Amygdala (tissue), 56 donors: ENCODE results near the gene ZNF579.

Experiments
- DNase-seq, 56 donors: peaks; one replicate each; lab custom pipeline; 2025; lab: John Stamatoyannopoulos, UW

The ZNF579 gene

DNA sequence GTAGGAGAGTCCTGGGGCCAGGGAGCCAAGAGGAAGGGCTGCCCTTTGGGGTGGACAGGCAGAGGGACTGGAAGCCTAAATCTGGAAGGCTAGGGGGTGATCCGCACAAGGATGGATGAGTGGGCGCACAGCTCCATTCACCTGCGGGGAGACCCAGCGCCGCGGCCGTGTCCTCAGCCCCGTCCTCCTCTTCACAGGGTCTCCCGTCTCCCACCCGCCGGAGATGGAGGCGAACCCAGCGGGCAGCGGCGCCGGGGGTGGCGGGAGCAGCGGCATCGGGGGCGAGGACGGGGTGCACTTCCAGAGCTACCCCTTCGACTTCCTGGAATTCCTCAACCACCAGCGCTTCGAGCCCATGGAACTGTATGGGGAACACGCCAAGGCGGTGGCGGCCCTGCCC lies 32.7 kb upstream of the ZNF579 start:
- no peak for DNase-seq

DNA sequence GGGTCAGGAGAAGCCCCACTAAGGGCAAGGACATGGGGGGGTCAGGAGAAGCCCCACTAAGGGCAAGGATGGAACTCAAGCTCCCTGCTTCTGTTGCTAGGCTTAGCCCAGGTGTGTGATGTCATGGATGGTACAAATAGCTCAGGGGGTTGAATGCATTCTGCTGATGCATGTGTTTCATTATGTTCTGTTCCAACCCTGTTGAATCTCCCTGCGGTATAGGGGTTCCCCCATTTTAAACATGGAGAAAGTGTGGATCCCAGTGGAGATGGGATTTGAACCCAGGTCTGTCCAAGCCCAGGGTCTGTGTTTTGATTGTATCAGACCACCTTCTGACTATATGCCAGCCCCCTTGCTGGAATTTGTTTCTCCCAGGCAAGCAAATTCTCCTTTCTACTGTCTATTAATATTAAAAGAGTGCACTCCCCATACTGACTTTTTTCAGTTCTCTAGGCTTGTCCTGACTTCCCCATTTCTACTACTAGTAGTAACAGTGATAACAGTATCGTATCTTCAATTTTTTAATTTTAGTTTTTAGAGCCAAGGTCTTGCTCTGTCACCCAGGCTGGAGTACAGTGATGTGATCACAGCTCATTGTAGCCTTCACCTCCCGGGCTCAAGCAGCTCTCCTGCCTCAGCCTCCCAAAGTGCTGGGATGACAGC lies 31.5 kb upstream of the ZNF579 start:
- DNase-seq = no peak

DNA sequence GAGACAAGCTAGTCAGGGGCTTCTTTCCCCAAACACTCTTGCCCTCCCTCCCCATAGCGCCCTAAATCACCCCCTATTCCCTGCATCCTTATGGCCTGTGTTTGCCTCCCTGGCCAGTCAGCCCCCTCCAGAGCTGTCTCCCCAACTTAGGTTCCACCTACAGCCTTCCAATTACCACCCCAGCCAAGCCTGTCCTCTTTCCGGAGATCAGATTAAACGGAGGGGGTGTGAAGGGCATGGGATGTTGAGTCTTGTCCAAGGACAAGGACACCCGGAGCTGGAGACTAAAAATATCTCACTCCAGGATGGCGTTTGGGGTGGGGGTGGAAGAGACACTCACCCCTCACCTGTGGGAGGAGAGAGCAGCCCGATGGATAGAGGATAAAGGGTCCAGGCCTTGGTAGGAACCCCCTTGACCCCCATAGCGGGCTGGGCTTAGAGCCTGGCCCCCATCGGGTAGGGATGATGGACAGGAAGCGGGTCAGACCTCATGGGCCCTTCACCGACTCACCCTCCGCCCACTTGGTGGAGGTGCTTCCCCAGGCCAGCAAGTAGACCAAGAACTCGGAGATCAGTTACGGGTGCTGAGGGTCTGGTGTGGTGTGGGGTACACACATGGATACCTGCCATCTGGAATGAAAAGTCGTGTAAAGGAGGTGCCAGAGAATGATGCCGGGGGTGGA lies 30.8 kb upstream of the ZNF579 start:
- peak in 1 of 56 donors; percentile 24 for DNase-seq

DNA sequence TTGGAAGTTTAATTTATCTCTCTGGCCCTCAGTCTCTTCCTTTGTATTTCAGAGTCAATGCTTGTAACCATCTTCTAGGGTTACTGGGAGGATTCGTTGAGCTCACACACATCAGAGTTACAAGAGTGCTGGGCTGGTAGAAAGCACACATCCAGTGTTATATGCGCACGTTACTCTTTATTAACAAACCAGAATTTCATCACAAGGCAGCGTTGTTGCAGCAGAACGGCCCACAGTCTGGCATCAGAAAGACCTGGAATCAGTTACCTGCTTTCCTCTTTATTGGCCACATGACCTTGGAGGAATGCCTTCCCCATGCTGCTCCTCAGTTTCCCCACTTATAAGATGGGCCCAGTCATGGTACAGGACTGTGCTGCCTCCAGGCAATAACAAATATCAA lies 28.7 kb upstream of the ZNF579 start:
- no peak for DNase-seq

DNA sequence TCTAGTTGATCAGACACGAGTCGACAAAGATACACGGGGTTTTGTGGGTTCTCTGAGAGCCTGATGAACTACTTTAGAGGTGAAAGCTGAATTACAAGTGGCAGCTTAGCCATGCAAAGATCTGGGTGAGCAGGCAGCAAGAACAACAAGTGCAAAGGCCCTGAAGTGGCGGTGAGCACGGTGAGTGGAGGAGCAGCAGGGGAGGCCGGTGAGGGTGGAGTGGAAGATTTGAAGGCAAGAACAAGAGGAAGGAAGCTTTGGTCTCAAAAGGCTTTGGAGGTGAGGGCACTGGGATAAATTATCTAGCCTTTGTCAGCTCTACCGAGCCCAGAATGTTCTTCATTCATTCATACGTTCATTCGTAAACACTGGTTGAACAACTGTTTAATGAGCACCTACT lies 26.2 kb upstream of the ZNF579 start:
- no peak for DNase-seq

DNA sequence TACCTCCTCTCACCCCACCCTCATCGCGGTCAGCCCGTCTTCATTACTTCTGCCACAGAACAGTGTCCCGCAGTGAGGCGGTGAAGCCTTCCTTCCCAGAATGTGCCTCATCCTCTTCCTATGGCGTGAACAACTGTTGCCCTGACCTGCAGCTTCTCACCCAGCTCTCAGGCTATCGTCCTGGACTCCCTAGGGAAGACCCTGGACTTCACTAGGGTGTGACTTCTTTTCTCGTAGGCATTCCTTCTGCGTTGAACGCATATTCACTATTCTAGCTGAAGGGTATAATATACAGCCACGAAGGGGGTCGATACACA lies 25.8 kb upstream of the ZNF579 start:
- DNase-seq = no peak

DNA sequence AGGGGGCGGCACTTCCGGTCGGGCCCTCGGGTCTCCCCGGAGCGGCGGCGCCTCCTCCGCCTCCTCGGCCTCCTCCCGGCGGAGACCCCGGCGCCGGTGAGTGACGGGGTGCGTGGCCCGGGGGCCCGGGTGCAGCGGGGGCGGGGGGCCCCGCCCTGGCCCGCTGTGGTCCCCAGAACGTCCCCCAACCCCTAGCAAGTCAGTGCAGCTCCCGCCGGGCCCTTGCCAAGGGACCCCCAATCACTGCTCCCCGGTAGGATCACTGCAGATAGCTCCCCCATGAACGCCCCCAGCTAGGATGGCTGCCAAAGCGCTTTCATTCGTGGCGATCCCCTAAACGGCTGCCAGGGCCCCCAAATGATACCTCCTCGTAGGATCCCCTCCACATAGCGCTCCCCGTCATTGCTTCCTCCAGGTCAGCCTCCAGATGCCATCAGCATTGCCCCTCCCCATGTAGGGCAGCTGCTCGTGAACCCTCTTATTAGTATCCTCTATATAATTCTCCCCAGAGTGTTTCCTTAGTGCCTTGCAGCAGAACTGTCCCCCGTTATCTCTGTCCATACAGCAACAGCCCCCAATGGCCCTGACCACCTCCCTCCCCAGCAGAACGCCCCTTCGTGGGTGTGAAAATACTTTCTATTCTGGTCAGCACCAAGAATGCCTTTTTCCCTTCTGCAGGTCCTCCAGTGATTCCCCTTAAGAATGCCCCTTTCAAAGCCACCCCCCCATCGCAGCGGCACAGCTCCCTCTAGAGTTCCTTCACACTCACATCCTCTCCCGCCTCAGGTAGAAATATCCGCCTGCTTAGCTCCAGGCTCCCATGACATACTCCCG lies 25.2 kb upstream of the ZNF579 start, which contains the start of gene ZNF865:
TSS of gene ZNF865 (plus strand) at position 11 of the 834 bp plus-strand sequence. CDS start 7,972 bp downstream, outside the sequence.
- DNase-seq = peak in 47 of 56 donors; percentile 8 to 75 (median 48)

DNA sequence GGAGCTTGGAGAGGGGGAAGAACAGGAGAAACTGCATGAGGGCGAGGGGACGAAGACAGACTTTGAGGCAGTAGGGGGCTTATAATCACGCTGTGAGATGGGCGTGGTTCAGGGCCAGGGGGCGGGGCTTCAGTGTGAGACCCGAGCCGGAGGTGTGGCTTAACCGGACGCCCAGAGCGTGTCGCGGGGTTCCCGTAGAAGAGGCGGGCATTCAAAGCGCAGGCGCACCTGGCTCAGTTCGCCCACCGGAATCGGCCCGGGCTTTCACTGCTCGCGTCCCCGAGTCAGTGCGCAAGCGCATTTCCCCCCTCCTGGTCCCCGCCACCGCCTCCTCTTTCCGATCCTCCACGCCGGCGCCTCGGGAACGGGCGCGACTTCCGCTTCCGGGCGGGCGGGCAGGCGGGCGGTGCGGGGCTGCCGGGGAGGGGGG lies 24.6 kb upstream of the ZNF579 start:
- peak; percentile 46 to 97 (median 92) for DNase-seq

DNA sequence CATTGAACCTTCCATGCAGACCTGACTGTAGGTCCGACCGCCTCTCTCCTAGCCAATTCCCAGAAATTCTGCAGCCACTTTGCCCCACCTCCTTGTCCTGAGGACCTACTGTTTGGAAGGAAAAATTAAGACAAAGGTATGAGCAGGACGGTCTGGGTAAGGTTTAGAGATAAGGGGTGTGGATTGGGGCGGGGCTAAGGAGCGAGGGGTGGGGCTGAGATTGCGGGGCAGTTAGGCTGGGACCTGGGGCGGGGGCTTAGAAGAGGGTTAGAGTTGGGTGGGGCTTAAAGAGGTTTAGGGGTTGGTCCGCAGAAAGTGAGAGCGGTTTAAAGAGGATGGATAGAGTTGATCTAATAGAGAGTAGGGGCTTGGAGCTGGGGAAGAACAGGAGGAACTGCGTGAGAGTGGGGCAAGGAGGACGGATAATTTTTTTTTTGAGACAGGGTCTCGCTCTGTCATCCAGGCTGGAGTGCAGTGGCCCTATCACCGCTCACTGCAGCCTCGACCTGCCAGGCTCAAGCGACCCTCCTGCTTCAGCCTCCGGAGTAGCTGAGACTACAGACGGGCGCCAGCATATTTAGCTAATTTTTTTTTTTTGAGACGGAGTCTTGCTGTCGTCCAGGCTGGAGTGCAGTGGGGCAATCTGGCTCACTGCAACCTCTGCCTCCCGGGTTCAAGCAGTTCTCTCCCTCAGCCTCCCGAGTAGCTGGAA lies 23.1 kb upstream of the ZNF579 start:
- DNase-seq = no peak

DNA sequence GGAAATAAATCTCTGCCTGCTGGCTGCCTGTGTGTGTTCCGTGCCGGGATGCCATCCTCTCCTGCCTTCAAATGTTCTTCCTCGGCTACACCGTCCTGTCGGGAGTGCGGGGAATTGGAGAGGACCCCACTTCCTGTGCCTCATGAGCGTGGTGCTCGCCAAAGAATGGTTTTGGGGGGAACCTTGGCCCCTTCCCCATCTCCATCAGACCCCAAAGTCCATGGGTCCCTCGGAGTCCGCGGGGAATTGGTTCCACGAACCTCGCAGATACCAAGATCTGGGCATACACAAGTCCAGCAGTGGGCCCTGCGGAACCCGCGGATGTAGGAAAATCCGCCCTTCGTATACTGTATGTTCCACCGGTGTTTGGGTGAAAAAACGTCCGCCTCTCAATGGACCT lies 22.5 kb upstream of the ZNF579 start:
- DNase-seq = no peak

DNA sequence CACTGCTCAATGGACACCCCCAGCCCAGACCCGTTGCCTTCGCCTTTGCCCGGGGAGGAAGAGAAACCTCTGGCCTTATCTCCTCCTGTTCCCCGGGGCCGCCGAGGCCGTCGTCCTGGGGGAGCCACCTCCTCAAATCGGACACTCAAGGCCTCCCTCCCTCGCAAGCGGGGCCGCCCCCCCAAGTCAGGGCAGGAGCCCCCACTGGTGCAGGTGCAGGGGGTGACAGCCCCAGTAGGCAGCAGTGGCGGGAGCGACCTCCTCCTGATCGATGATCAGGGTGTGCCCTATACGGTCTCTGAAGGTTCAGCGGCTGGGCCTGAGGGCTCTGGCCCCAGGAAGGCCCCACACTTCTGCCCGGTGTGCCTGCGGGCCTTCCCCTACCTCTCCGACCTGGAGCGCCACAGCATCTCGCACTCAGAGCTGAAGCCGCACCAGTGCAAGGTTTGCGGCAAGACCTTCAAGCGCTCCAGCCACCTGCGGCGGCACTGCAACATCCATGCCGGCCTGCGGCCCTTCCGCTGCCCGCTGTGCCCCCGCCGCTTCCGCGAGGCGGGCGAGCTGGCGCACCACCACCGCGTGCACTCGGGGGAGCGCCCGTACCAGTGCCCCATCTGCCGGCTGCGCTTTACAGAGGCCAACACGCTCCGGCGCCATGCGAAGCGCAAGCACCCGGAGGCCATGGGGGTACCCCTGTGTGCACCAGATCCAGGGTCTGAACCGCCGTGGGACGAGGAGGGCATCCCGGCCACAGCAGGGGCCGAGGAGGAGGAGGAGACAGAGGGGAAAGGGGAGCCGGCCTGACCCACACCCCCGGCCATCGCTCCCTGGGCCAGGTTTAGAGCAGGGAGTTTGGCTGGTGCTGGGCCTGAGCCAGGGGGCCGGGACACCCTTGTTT lies 21.7 kb upstream of the ZNF579 start:
- no peak for DNase-seq

DNA sequence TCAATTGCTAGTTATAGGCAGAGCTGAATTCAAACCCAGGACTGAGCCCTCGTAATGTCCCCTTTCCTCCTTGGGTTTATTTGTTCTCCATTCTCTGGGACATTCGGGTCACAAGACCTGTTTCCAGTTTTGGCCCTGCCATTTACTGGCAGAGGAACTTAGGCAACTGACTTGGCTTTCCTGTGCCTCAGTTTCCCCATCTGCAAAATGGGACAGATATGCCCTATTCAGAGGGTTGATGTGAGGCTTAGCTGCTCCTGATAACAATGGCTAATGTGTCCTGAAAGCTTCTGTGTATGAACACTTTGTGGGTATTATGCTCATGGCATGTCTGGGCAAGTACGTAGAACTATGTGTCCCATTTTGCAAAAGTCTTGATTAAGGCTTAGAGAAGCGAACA lies 20.4 kb upstream of the ZNF579 start:
- no peak for DNase-seq

DNA sequence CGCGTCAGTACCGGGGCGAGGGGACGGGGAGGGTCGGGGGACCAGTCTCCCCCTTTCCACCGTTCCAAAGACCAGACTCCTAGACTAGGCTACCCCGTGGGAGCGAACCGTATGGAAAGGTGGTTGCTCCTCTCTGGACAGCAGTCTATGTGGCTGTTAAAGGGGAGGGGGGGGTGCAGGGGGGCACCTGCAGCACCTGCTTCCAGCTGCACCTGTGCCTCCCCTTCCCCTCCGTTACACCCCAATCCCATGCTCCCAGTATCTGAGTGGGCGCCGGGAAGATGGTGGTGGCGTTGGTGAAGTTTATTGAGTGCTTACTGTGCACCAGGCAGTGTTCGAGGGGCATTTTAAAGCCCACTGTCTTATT lies 20.0 kb upstream of the ZNF579 start:
- DNase-seq = no peak

DNA sequence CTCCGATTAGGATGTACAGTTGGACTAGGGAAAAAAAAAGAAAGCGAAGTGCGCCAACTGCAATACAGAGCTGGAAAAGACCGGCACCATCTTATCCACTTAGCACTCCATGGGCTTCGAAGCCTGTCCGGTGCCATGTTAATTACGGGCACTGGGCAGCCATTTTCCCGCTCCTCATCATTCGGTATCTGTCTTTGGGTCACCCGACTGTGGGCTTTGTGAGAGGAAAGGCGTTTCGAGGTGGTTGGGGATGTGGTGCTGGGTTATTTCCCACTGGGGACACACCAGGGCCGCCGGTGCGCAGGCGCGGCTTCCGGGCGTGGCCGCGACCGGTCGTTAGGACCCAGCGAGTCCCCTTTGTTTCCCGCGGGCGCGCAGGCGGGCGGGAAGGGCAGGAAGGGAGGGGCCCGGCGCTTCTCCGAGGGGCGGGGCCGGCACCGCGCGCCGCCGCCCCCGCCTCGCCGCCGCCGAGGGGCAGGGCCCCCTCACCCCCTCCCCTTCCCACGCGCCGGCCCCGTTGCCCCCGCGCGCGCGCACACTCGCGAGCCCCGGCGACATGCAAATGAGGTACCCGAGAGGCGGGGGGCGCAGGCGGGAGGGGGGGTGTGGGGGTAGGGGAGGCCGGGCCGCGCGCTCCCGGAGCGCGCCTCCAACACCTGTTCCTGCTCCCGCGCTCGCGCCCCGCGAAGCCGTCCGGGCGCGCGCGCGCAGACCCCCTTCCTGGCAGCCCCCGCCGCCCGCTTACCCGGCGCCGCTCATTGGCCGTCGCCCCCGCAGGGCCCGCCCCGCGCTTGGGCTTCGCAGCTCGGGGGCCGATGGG lies 19.4 kb upstream of the ZNF579 start, which contains the start of gene ZNF524:
TSS of gene ZNF524 (plus strand) at position 447 of the 820 bp plus-strand sequence. CDS start 1,825 bp downstream, outside the sequence.
- DNase-seq = peak; percentile 72 to 98 (median 90)

DNA sequence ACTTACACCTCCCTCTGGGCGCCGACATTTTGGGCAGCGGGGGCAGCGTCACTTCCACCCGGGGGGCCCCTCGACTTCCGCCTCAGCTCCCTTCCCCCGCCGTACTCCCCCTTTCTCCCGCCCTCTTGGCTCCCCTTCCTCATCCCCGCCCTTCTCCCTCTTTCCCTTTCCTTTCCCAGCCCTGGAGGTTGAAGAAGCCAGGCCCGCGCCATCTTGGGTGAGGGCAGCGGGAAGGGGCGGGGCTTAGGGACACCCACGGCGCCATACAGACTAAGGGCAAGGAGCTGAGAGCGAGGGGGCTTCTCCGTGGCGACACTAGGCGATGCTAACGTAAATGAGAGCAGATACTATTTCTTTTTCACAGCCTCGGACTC lies 18.8 kb upstream of the ZNF579 start, which contains the start of gene FIZ1:
TSS of gene FIZ1 (minus strand) at position 50 of the 374 bp plus-strand sequence. CDS start 1,652 bp downstream, outside the sequence.
- DNase-seq = peak; percentile 84 to 99 (median 97)

DNA sequence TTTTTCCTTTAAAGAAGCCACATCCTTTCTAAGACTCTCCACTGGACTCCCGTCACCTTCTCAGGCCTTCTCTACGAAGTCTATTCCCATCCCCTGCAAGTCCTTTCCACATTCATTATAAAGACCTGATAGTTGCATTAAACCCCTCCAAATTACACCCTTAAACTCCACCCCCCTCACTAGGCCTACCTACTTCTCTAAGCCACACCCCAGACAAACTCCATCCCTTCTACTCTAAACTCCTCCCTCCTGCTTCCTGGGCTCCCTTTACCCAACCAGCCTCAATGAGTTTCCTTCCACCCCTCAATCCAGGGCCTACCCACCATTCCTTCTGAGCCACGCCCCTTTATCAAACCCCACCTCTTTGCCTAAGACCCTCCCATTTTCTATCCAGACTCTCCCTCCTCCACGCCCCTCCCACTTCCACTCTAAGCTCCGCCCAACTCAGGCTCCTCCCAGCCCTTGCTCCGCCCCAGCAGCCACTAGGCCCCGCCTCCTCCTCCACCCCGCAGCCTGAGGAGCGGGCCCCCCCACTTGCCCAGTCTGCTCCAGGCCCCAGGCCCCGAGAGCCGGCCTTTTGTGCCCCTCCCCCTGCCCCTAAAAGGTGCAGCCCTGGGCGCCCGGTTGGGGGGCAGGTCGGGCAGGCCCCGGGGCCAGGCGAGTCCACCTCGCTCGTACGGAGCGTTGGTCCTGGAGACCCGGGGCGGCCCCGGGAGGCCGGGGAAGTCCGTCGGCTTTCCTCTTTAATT lies 18.2 kb upstream of the ZNF579 start:
- peak in 55 of 56 donors; percentile 74 to 95 (median 90) for DNase-seq

DNA sequence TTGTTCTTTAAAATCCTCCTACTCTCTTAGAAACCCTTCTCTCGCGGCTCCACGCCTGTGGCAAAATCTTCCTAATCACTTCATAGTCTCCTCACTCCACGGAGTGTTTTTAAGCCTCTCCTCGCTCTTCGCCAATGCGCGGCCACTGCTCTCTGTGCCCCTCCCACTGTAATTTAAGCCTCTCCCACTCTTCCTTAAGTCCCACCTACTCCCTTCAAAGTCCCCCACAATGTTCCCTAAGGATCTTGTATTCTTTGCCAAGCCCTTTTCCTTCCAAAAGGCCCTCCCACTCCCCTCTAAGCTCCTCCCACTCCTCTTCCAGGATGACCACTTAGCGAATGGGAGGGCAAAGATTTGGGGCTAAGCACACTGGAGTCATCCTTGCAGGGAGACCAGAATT lies 17.4 kb upstream of the ZNF579 start:
- DNase-seq = no peak

DNA sequence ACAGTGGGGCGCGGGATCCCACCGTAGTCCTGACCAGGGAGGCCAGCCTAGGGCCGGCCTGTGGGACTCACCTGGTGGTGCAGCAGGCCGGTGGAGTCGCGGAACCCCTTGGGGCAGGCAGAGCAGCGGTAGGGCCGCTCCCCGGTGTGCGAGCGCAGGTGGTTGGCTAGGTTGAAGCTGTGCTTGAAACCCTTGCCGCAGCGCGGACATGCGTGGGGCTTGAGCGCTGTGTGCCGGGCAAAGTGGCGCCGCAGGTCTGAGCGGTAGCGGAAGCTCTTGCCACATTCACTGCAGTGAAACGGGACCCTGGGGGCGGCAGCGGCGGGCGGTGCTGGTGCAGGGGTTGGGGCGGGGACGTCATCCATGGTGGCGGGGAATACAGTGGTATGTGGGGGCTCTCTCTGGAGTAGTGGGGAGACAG lies 16.9 kb upstream of the ZNF579 start:
- DNase-seq = no peak
